Activated CD8-positive, alpha-beta T cell treated with anti-CD3 and anti-CD28 coated beads for 36 hours (primary cell): Measurements from ENCODE around the gene SKOR1. TPM values are rescaled to one million over a fixed set of nuclear protein-coding genes. Genes with fewer than 3 reads are reported as not detected.

Experiments
- ATAC-seq: fragments of 200-7000 bp; cut with Tn5 transposase; one replicate; pipeline ENCODE4 v1.10.0; 2021; ENCODE audit warnings: mild to moderate bottlenecking, moderate library complexity
- CTCF ChIA-PET: fragments of 350-600 bp; sonication (Branson Sonifier 250); formaldehyde crosslinking; loops from one replicate; lab custom pipeline; 2021; ENCODE audit warnings: antibody characterized with exemption; lab: Charles Lee
- POLR2A ChIA-PET: fragments of 350-600 bp; sonication (Branson Sonifier 250); formaldehyde crosslinking; loops from one replicate; lab custom pipeline; 2021; ENCODE audit warnings: antibody characterized with exemption; lab: Charles Lee
- DNase-seq: peaks from one replicate; pipeline ENCODE4 v3.0.0-alpha.2; 2020
- H3K27ac Mint-ChIP-seq: one replicate; pipeline ENCODE4 v1.8.0; 2021; ENCODE audit warnings: mild to moderate bottlenecking, mixed read lengths
- H3K27me3 Mint-ChIP-seq: one replicate; pipeline ENCODE4 v1.8.0; 2021; ENCODE audit warnings: mixed read lengths
- H3K36me3 Mint-ChIP-seq: one replicate; pipeline ENCODE4 v1.8.0; 2021; ENCODE audit warnings: low read depth, mixed read lengths
- H3K4me1 Mint-ChIP-seq: one replicate; pipeline ENCODE4 v1.8.0; 2021; ENCODE audit warnings: low read depth, mixed read lengths
- H3K4me3 Mint-ChIP-seq: one replicate; pipeline ENCODE4 v1.8.0; 2021; ENCODE audit warnings: mild to moderate bottlenecking, moderate library complexity, mixed read lengths
- H3K9me3 Mint-ChIP-seq: one replicate; pipeline ENCODE4 v1.8.0; 2021; ENCODE audit warnings: mixed read lengths
- CTCF ChIP-seq: fragments of 200-600 bp; IDR thresholded peaks from one replicate; pipeline ENCODE4 v1.8.0; 2022; ENCODE audit warnings: antibody characterized with exemption, mild to moderate bottlenecking
- intact Hi-C: fragments of 100-400 bp; cut with micrococcal nuclease; formaldehyde crosslinking; loops from one replicate; pipeline ENCODE4 v1.10.0; 2022
- total RNA-seq, 2 experiments: library from RNA; stranded (reverse); gene quantifications; one replicate each; pipeline ENCODE4 v1.2.3, GENCODE V29; 2021

The SKOR1 gene
- total RNA-seq, 2 experiments from 2014 or later, result 0.09 to 0.25 TPM

GRCh38 chr15:67873777-67874176 is 48.5 kb downstream of the SKOR1 start:
- POLR2A ChIA-PET, result no interaction called here
- Mint-ChIP-seq H3K4me1 (peaks cover 7% of the 10 kb centered on the region), H3K36me3 (peaks cover 2% of the 10 kb centered on the region), H3K4me3 (no peak overlapping the region), H3K27me3 (peaks cover 8% of the 10 kb centered on the region), H3K27ac (no peak overlapping the region), H3K9me3 (peaks cover 14% of the 10 kb centered on the region)
- CTCF ChIA-PET, result interaction anchor here (1.3 to 2.8 kb wide), 2 partner anchors 10 to 338 kb away, joined by 3 to 17 read pairs; no protein-coding TSS in a partner anchor
- DNase-seq (no peak), ATAC-seq (no peak)
- TF ChIP-seq CTCF, result no peak
- intact Hi-C loops, result no loop called here

- TF ChIP-seq CTCF, result no peak
- Mint-ChIP-seq H3K4me3 (no peak overlapping the region), H3K27me3 (peaks cover 5% of the 10 kb centered on the region), H3K27ac (no peak overlapping the region), H3K9me3 (no peaks in the 10 kb centered on the region), H3K4me1 (peaks cover 10% of the 10 kb centered on the region), H3K36me3 (no peaks in the 10 kb centered on the region)
- POLR2A ChIA-PET, result no interaction called here
- intact Hi-C loops, result no loop called here
- no peak for ATAC-seq
- CTCF ChIA-PET, result no interaction called here
- no peak for DNase-seq
Observed at GRCh38 chr15:67878712-67879206, 53.5 kb downstream of the SKOR1 start.

- no peaks in the 10 kb centered on the region for H3K36me3 Mint-ChIP-seq
- H3K9me3 Mint-ChIP-seq, result no peaks in the 10 kb centered on the region
- ATAC-seq (no peak), DNase-seq (no peak)
- H3K27ac Mint-ChIP-seq, result no peak overlapping the region
- no peak overlapping the region for H3K4me3 Mint-ChIP-seq
- no peak for TF ChIP-seq CTCF
- H3K4me1 Mint-ChIP-seq, result peaks cover 12% of the 10 kb centered on the region
- CTCF ChIA-PET, result no interaction called here
- intact Hi-C loops, result no loop called here
- H3K27me3 Mint-ChIP-seq, result peaks cover 5% of the 10 kb centered on the region
- POLR2A ChIA-PET, result no interaction called here
Observed at GRCh38 chr15:67879440-67880129, 54.3 kb downstream of the SKOR1 start.

- intact Hi-C loops, result no loop called here
- TF ChIP-seq CTCF, result no peak
- ChIA-PET POLR2A (no interaction called here), CTCF (interaction anchor here (1.0 kb wide), 1 partner anchor 17 kb away, joined by 5 read pairs; no protein-coding TSS in a partner anchor)
- Mint-ChIP-seq H3K4me3 (no peak overlapping the region), H3K36me3 (no peaks in the 10 kb centered on the region), H3K27me3 (peaks cover 10% of the 10 kb centered on the region), H3K9me3 (no peaks in the 10 kb centered on the region), H3K27ac (no peak overlapping the region), H3K4me1 (peaks cover 14% of the 10 kb centered on the region)
- ATAC-seq (no peak), DNase-seq (no peak)
Observed at GRCh38 chr15:67880651-67881182, 55.4 kb downstream of the SKOR1 start.
